HEK293 (cell line): Measurements from ENCODE around the gene CCL7.
A peak's percentile ranks its signal among the peaks of the same experiment; 100 is the strongest.

Source experiments
- CTCF ChIA-PET: fragments of 350-600 bp; formaldehyde crosslinking; extraction: SDS; loops from one replicate; lab custom pipeline; 2021; ENCODE audit warnings: antibody characterized with exemption; lab: Yijun Ruan, JAX
- POLR2A ChIA-PET: fragments of 300-600 bp; formaldehyde crosslinking; extraction: SDS; loops from one replicate; lab custom pipeline; 2020; ENCODE audit warnings: antibody characterized with exemption, inconsistent platforms; lab: Yijun Ruan, JAX
- H3K27ac ChIP-seq: fragments of 200-500 bp; sonication (Bioruptor generic); 2 replicates; pipeline ENCODE4 v1.5.1; 2014; ENCODE audit warnings: low read depth, low read length, control low read depth, inconsistent platforms; ENCODE audit errors: extremely low read depth
- H3K36me3 ChIP-seq, 2 experiments: fragments of 200-500 bp in 1 of 2; sonication (Bioruptor generic) in 1 of 2; 1 replicate in 1 of 2; 2 replicates in 1 of 2; pipeline ENCODE4 v1.5.1; 2014 to 2017; ENCODE audit warnings: inconsistent platforms in 2 of 2, low read length in 2 of 2; ENCODE audit not compliant: control insufficient read depth in 2 of 2, insufficient read depth in 1 of 2
- H3K4me1 ChIP-seq: fragments of 200-500 bp; sonication (Bioruptor generic); 2 replicates; pipeline ENCODE4 v1.5.1; 2014; ENCODE audit warnings: mild to moderate bottlenecking, low read length, inconsistent platforms; ENCODE audit not compliant: control insufficient read depth, insufficient read depth
- H3K4me3 ChIP-seq: 2 replicates; pipeline ENCODE4 v1.5.1; 2011; ENCODE audit warnings: low read depth, mild to moderate bottlenecking, control low read depth, low read length, moderate library complexity
- H3K9me3 ChIP-seq: fragments of 200-500 bp; sonication (Bioruptor generic); 2 replicates; pipeline ENCODE4 v1.5.1; 2014; ENCODE audit warnings: low read depth, low read length, inconsistent platforms; ENCODE audit not compliant: control insufficient read depth, insufficient read depth
- GLIS1 ChIP-seq: fragments of 450-650 bp; formaldehyde crosslinking; IDR thresholded peaks from 2 replicates; pipeline ENCODE4 v1.5.1; 2016; ENCODE audit warnings: missing biosample characterization, missing genetic modification characterization
- GLIS2 ChIP-seq: fragments of 450-650 bp; formaldehyde crosslinking; IDR thresholded peaks from 2 replicates; pipeline ENCODE4 v1.5.1; 2016; ENCODE audit warnings: missing biosample characterization, missing genetic modification characterization
- HOXC10 ChIP-seq: sonication (generic); formaldehyde crosslinking; IDR thresholded peaks from 2 replicates; pipeline ENCODE4 v1.8.1; 2023; ENCODE audit warnings: mild to moderate bottlenecking, missing genetic modification reagents
- OSR2 ChIP-seq: fragments of 450-650 bp; formaldehyde crosslinking; IDR thresholded peaks from 2 replicates; pipeline ENCODE4 v1.5.1; 2016; ENCODE audit warnings: missing biosample characterization, missing genetic modification characterization
- PATZ1 ChIP-seq: fragments of 450-650 bp; formaldehyde crosslinking; IDR thresholded peaks from 2 replicates; pipeline ENCODE4 v1.5.1; 2016; ENCODE audit warnings: missing biosample characterization, missing genetic modification characterization
- PRDM2 ChIP-seq: fragments of 450-650 bp; formaldehyde crosslinking; IDR thresholded peaks from 2 replicates; pipeline ENCODE4 v1.5.1; 2016; ENCODE audit warnings: missing biosample characterization, missing genetic modification characterization, borderline replicate concordance
- SP2 ChIP-seq: fragments of 450-650 bp; formaldehyde crosslinking; IDR thresholded peaks from 2 replicates; pipeline ENCODE4 v1.5.1; 2016; ENCODE audit warnings: missing biosample characterization, missing genetic modification characterization
- YY2 ChIP-seq: fragments of 450-650 bp; formaldehyde crosslinking; IDR thresholded peaks from 2 replicates; pipeline ENCODE4 v1.5.1; 2016; ENCODE audit warnings: missing biosample characterization, missing genetic modification characterization
- ZIC2 ChIP-seq: fragments of 450-650 bp; formaldehyde crosslinking; IDR thresholded peaks from 2 replicates; pipeline ENCODE4 v1.5.1; 2016; ENCODE audit warnings: missing biosample characterization, missing genetic modification characterization
- ZNF148 ChIP-seq: fragments of 450-650 bp; formaldehyde crosslinking; IDR thresholded peaks from 2 replicates; pipeline ENCODE4 v1.5.0; 2017; ENCODE audit warnings: missing biosample characterization, missing genetic modification characterization, borderline replicate concordance
- ZNF19 ChIP-seq: fragments of 450-650 bp; formaldehyde crosslinking; IDR thresholded peaks from 2 replicates; pipeline ENCODE4; 2016; ENCODE audit warnings: missing biosample characterization, missing genetic modification characterization, low read depth
- ZNF221 ChIP-seq: fragments of 450-650 bp; formaldehyde crosslinking; IDR thresholded peaks from 2 replicates; pipeline ENCODE4 v1.5.1; 2017; ENCODE audit warnings: missing biosample characterization, missing genetic modification characterization, borderline replicate concordance
- ZNF335 ChIP-seq: fragments of 450-650 bp; formaldehyde crosslinking; conservative IDR thresholded peaks from 2 replicates; pipeline ENCODE4 v1.5.1; 2016; ENCODE audit warnings: missing biosample characterization, missing genetic modification characterization
- ZNF350 ChIP-seq: fragments of 450-650 bp; formaldehyde crosslinking; IDR thresholded peaks from 2 replicates; pipeline ENCODE4 v1.5.0; 2017; ENCODE audit warnings: missing biosample characterization, mild to moderate bottlenecking, missing genetic modification characterization
- ZNF707 ChIP-seq: fragments of 450-650 bp; formaldehyde crosslinking; IDR thresholded peaks from 2 replicates; pipeline ENCODE4 v1.5.1; 2016; ENCODE audit warnings: missing biosample characterization, missing genetic modification characterization
- ZNF777 ChIP-seq: fragments of 450-650 bp; formaldehyde crosslinking; IDR thresholded peaks from 2 replicates; pipeline ENCODE4 v1.5.1; 2017; ENCODE audit warnings: missing biosample characterization, missing genetic modification characterization, borderline replicate concordance
- TF ChIP-seq, protein P1 (sequence below): fragments of 450-650 bp; formaldehyde crosslinking; IDR thresholded peaks from 2 replicates; pipeline ENCODE4 v1.5.1; 2016; ENCODE audit warnings: missing biosample characterization, missing genetic modification characterization
- TF ChIP-seq, protein P2 (sequence below): fragments of 450-650 bp; formaldehyde crosslinking; conservative IDR thresholded peaks from 2 replicates; pipeline ENCODE4 v1.5.1; 2016; ENCODE audit warnings: low read depth, missing biosample characterization, missing genetic modification characterization

The CCL7 gene

DNA sequence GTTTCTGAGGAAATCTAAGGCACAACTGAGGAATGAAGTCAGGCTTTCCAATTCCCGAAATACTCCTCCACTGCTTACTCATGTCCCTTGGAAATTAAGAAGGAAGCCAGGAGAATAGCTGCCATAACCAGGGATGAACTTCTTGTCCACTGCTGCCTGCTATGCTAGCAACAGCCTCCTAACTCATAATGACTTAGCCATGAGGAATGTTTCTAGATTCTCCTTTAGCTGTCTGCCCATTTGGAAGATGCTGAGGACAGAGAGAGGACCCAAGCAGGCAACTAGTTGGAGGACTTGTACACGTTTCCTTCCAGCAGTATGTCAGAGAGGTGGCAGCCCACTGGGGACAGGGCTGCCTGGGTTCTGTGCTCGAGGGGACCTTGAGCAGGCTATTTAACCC is 15.9 kb upstream of the CCL7 start (continued):
- TF ChIP-seq PRDM2 (tag by site-specific recombination): no peak
- TF ChIP-seq, protein P1, sequence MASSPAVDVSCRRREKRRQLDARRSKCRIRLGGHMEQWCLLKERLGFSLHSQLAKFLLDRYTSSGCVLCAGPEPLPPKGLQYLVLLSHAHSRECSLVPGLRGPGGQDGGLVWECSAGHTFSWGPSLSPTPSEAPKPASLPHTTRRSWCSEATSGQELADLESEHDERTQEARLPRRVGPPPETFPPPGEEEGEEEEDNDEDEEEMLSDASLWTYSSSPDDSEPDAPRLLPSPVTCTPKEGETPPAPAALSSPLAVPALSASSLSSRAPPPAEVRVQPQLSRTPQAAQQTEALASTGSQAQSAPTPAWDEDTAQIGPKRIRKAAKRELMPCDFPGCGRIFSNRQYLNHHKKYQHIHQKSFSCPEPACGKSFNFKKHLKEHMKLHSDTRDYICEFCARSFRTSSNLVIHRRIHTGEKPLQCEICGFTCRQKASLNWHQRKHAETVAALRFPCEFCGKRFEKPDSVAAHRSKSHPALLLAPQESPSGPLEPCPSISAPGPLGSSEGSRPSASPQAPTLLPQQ (tag by site-specific recombination): no peak
- TF ChIP-seq, protein P2, sequence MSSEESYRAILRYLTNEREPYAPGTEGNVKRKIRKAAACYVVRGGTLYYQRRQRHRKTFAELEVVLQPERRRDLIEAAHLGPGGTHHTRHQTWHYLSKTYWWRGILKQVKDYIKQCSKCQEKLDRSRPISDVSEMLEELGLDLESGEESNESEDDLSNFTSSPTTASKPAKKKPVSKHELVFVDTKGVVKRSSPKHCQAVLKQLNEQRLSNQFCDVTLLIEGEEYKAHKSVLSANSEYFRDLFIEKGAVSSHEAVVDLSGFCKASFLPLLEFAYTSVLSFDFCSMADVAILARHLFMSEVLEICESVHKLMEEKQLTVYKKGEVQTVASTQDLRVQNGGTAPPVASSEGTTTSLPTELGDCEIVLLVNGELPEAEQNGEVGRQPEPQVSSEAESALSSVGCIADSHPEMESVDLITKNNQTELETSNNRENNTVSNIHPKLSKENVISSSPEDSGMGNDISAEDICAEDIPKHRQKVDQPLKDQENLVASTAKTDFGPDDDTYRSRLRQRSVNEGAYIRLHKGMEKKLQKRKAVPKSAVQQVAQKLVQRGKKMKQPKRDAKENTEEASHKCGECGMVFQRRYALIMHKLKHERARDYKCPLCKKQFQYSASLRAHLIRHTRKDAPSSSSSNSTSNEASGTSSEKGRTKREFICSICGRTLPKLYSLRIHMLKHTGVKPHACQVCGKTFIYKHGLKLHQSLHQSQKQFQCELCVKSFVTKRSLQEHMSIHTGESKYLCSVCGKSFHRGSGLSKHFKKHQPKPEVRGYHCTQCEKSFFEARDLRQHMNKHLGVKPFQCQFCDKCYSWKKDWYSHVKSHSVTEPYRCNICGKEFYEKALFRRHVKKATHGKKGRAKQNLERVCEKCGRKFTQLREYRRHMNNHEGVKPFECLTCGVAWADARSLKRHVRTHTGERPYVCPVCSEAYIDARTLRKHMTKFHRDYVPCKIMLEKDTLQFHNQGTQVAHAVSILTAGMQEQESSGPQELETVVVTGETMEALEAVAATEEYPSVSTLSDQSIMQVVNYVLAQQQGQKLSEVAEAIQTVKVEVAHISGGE (tag by site-specific recombination): no peak
- TF ChIP-seq PATZ1: no peak
- no peak for TF ChIP-seq YY2 (tag by site-specific recombination)
- no peak for TF ChIP-seq ZNF350 (tag by site-specific recombination)
- TF ChIP-seq ZNF707: no peak

DNA sequence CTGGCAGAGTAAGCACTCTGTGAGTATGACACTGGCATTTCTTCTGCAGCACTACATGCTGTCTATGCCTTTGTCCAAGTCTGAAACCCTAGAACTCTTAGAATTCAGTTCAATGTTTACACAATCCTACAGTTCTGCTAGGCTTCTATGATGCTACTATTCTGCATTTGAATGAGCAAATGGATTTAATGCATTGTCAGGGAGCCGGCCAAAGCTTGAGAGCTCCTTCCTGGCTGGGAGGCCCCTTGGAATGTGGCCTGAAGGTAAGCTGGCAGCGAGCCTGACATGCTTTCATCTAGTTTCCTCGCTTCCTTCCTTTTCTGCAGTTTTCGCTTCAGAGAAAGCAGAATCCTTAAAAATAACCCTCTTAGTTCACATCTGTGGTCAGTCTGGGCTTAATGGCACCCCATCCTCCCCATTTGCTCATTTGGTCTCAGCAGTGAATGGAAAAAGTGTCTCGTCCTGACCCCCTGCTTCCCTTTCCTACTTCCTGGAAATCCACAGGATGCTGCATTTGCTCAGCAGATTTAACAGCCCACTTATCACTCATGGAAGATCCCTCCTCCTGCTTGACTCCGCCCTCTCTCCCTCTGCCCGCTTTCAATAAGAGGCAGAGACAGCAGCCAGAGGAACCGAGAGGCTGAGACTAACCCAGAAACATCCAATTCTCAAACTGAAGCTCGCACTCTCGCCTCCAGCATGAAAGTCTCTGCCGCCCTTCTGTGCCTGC is 15.2 kb upstream of the CCL7 start, which contains the start of gene CCL2:
Gene CCL2 (plus strand): TSS at position 635 of the 730 bp plus-strand sequence. CDS start 65 bp downstream, at position 700.
- POLR2A ChIA-PET: interaction anchor here (1.0 kb wide), 1 partner anchor 17 kb away, joined by 4 read pairs; no protein-coding TSS in a partner anchor
- peak within 1 kb of the TSS; percentile 8; the same call in 1 of the 2 replicates for H3K27ac ChIP-seq
- peaks cover 12% of the 10 kb centered on the region for H3K4me1 ChIP-seq
- CTCF ChIA-PET: interaction anchor here (0.6 to 3.4 kb wide), 5 partner anchors 16 to 106 kb away, joined by 3 to 22 read pairs (median 6); no protein-coding TSS in a partner anchor
- no peaks in the 10 kb centered on the region for H3K36me3 ChIP-seq
- H3K9me3 ChIP-seq: no peaks in the 10 kb centered on the region
- peak within 1 kb of the TSS; percentile 49 for H3K4me3 ChIP-seq
- TF ChIP-seq GLIS2: peak; percentile 52
- no peak for TF ChIP-seq ZNF19 (tag by site-specific recombination)
- no peak for TF ChIP-seq ZNF148 (tag by site-specific recombination)
- no peak for TF ChIP-seq HOXC10 (CRISPR knock-in tag)
- TF ChIP-seq ZNF335 (tag by site-specific recombination): peak; percentile 67
- TF ChIP-seq ZIC2 (tag by site-specific recombination): peak; percentile 66
- peak; percentile 69 for TF ChIP-seq GLIS1
- no peak for TF ChIP-seq OSR2 (tag by site-specific recombination)
- TF ChIP-seq SP2 (tag by site-specific recombination): 0 out of 2 replicates have a peak, but pooled peaks have one; percentile 23
- no peak for TF ChIP-seq ZNF221 (tag by site-specific recombination)
- no peak for TF ChIP-seq ZNF777 (tag by site-specific recombination)
